ENCODE results near the gene LRRFIP1. TPM values are rescaled to one million over a fixed set of nuclear protein-coding genes. Genes with fewer than 3 reads are reported as not detected.

Gene LRRFIP1
- total RNA-seq, 1 donor: 49.0 TPM

- no peak for DNase-seq (ENCODE audit: low read depth)
- peak overlapping the region; percentile 10 for H3K4me3 ChIP-seq (ENCODE audit: low read depth, low read length)
- TF ChIP-seq, protein P1, sequence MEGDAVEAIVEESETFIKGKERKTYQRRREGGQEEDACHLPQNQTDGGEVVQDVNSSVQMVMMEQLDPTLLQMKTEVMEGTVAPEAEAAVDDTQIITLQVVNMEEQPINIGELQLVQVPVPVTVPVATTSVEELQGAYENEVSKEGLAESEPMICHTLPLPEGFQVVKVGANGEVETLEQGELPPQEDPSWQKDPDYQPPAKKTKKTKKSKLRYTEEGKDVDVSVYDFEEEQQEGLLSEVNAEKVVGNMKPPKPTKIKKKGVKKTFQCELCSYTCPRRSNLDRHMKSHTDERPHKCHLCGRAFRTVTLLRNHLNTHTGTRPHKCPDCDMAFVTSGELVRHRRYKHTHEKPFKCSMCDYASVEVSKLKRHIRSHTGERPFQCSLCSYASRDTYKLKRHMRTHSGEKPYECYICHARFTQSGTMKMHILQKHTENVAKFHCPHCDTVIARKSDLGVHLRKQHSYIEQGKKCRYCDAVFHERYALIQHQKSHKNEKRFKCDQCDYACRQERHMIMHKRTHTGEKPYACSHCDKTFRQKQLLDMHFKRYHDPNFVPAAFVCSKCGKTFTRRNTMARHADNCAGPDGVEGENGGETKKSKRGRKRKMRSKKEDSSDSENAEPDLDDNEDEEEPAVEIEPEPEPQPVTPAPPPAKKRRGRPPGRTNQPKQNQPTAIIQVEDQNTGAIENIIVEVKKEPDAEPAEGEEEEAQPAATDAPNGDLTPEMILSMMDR (IDR thresholded peaks at IDR 0.05; ENCODE audit: insufficient read depth, low read length): no peak
These were observed 67.2 kb downstream of the LRRFIP1 start for GRCh38 chr2:237694415-237695194.

DNA sequence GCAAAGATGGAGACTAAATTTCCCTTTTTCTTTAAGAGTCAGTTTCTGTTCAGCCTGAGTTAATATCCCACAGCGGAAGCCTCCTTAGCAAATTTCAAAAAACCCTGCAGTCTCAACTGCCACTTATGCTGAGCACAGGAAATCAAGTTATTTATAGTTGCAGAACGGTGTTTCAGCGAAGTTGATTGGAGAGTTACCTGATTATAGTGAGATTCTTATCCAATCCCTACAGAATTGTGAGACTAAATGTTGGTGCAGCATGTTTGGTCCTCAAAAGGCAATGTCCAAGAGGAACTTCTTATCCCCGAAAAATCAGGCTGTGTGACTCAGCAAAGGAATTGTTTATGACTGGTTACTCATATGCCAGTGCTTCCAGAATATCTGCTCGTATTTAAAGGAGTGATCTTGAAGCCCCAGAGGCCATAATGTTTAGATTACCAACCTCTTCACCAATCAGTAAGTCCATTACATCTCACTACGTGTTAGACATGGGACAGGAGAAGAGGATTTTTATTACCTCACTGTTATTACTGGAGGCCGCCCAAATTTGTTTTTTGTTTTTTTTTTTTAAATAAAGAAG, 67.9 kb downstream of the LRRFIP1 start:
- DNase-seq (ENCODE audit: low read depth): peak; percentile 92
- TF ChIP-seq, protein P1 (IDR thresholded peaks at IDR 0.05; ENCODE audit: insufficient read depth, low read length): no peak
- H3K4me3 ChIP-seq (ENCODE audit: low read depth, low read length): peak overlapping the region; percentile 6

GRCh38 chr2:237696461-237696860, 69.1 kb downstream of the LRRFIP1 start:
- H3K4me3 ChIP-seq (ENCODE audit: low read depth, low read length): no peak overlapping the region
- TF ChIP-seq, protein P1 (IDR thresholded peaks at IDR 0.05; ENCODE audit: insufficient read depth, low read length): no peak

GRCh38 chr2:237697586-237698357, 70.4 kb downstream of the LRRFIP1 start:
- TF ChIP-seq, protein P1 (IDR thresholded peaks at IDR 0.05; ENCODE audit: insufficient read depth, low read length): no peak
- DNase-seq (ENCODE audit: low read depth): no peak
- no peak overlapping the region for H3K4me3 ChIP-seq (ENCODE audit: low read depth, low read length)

More at GRCh38 chr2:237696461-237696860, 69.1 kb downstream of the LRRFIP1 start:
- DNase-seq (ENCODE audit: low read depth): no peak

- DNase-seq (ENCODE audit: low read depth): no peak
- no peak overlapping the region for H3K4me3 ChIP-seq (ENCODE audit: low read depth, low read length)
- TF ChIP-seq, protein P1 (IDR thresholded peaks at IDR 0.05; ENCODE audit: insufficient read depth, low read length): no peak
These were observed 70.9 kb downstream of the LRRFIP1 start for GRCh38 chr2:237698358-237698694.

DNA sequence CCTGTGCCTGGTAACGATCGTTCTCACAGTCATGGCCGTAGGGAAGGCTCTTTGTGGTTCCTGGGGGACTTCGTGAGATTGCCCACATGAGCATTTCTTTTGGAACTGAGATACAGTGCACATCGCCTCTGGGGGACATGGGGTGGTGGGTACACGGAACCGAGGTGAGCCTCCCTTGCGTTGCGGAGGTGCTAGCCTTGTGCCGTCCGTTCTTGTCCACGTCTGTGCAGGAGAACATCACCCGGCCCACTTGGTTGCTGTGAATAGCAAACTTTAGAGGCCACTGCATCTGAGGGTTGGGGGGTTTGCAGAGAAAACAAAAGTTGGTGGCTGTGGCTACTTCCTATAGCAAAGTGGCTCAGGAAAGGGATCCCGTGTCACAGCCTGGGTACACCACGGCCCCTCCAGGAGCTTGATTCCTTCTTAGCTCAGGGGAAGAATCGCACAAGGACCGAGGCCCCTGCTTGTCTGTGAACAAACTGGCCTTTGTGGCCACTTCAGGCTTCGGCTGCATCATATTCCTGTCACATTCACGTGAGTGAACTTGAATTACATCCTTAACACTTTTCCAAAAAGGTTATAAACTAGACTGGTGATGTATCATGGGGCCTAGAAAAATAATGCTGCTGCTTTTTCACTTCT, 72.6 kb downstream of the LRRFIP1 start:
- no peak for DNase-seq (ENCODE audit: low read depth)
- no peak overlapping the region for H3K4me3 ChIP-seq (ENCODE audit: low read depth, low read length)
- TF ChIP-seq, protein P1 (IDR thresholded peaks at IDR 0.05; ENCODE audit: insufficient read depth, low read length): no peak

All from fibroblast of the aortic adventitia (primary cell).